NCI-H2227 (cell line): ENCODE results near the gene UQCR11.
"Not testable (repeated sequence)": the region's sequence is repeated elsewhere in the genome, so short reads cannot be mapped to it uniquely, and the experiment has no call there.

ENCODE experiments used
- DNase-seq: peaks from one replicate; lab custom pipeline; 2025; ENCODE audit not compliant: unreplicated experiment; lab: John Stamatoyannopoulos, UW

The UQCR11 gene

DNA sequence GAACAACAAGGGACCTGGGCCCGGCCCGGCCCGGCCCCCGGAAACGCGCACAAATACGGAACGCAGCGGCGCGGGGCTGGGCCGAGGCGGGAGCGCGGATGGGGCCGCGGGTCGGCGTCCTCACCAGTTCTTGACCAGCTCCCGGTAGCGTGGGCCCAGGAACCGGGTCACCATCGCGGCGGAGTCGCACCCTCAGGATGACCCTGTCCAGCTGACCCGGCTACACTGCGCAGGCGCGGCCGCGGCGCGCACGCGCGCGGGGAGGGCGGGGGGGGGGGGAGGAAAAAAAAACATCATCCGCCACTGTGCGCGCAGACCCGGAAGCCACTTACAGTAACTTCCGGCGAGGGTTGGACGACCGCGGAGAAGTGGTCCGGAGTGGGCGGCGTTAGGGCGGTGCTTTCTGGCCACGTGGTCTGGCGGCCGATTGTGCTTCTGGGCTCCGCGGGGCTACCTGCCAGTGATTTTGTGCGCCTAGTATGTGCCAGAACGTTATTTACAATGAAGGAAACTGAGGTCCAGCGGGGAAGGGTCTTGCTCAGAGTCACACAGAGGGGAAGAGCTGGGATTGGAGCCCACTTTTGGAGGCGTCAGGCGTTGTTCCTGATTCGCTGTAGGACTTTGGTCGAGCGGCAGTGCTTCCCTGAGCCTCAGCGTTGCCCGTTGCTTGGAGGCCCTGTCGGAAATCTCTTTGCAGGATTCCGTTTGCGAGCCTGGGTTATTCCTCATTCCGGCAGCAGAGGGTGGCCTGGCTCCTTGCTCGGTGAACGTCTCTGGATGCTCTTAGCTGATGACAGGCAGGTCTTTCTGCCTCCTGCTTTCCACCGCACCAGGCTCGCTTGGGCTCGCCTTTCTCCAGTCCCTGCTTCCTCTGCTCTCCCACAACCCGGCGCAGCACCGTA, at the start of gene UQCR11:
Gene UQCR11, minus strand, starts transcription at position 227 of the 902 bp plus-strand sequence. Its CDS starts 53 bp downstream, at position 174.
- DNase-seq = peak; percentile 93

DNA sequence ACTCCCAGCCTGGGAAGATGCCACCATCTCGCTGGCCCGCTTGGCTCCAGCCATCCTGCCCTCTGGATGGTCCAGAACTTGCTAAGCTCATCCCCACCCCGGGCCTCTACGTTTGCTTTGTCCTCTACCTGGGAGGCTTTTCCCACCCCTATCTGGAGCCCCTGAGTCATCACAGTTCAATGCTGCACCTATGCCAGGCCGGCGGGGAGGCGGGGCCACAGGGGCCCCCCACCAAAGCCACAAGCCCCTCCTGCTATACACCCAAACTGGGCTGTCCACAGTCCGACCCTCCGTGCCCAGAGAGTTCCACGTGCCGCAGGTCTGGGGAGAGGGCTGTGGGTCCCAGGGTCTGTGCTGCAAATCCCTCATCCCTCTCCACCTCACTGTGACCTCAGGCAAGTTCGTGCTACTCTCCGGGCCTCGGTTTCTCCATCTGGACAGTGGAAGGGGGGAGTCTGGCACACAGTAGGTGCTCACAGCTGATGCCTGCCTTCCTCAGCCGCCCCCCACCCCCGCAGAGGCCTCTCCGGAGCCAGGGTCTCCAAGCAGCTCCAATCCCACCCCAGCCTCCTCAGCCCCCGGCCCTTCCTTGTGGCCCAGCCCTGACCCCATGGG, 49.0 kb upstream of the UQCR11 start:
- DNase-seq = no peak

DNA sequence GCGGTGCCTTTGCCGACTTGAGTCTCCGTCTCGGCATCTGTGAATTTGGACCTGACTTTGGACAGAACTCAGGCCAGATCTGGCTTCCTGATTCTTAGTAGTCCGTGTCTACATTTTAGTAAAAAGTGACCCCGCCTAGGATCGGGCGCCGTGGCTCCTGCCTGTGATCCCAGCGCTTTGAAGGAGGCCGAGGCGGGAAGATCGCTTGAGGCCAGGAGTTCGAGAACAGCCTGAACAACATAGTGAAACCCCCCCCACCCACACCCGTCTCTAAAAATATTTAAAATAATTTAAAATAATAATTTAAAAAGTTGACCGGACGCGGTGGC, 48.0 kb upstream of the UQCR11 start:
- no peak for DNase-seq

DNA sequence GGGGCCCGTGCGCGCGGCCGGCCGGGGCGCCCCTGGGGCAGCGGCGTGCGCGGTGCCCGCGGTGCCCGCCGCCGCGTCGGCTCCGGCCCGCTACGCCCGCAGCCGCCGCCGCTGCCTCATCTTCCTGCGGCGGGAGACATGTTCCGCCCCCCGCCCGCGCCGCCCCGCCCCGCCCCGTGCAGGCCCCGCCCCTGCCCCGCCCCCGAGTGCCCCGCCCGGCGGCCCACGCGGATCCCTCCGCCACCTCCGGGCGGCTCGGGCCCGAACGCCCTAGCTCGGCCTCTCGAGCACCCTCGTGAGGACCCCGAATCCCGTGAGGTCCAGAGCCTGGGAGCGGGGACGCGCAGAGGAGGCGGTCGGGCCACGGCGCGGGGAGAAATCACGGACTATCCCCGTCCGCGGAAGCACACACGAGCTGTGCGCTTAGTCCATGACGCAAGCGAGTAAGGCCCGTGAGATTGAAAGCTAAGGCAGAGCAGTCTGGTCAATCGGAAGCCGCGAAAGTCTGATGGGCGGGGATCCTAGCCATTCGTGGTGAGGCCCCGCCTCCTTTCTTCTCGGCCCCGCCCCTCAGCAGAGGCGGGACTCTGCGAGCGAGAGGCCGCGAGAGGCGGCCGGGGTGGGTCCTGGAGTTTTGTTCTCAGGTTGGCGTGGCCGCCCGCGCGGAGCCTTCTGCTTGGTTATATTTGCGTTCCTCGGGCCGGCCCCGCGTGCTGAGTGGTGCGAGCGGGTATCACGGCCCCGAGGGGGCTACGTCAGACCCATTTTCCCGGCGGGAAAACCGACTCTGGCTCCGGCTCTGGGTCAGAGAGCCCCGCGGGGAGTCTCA, 47.4 kb upstream of the UQCR11 start, which contains the start of gene TCF3:
Gene TCF3, minus strand, starts transcription at position 145 of the 829 bp plus-strand sequence. CDS start 2,367 bp downstream, outside the sequence.
- peak; percentile 97 for DNase-seq

DNA sequence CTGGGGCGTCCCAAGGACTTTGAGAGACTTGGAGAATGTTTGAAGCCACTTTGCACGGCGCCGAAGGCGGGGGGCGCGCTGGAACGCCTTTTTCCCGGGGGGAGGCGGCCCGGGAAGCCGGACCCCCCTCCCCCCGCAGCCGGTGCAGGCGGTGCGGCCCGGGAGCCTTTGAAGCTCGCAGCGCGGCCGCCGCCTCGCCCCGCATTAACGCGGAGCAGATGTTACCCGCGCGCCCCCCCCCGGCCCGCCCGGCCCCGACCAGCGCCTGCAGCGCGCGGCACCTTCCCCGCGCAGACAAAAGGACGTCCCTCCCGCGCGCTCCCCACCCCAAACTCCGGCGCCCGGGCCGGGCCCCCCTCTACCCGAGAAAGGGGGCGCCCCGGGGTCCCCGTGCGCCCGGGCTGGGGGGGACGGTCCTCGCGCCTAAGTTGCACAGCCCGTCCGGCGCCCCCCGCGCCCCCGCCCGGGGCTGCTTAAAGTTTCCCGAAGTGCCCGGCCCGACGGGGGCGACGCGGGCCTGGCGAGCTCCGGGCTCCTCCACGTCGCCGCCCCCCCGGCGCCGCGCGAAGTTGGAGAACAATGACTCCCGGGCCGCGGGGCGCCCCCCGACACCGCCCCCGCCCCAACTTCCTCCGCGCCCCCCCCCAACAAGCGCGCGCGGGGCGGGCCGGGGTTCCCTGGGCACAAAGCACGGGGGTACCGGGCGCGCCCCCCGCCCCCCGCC, 46.5 kb upstream of the UQCR11 start:
- peak; percentile 35 for DNase-seq

DNA sequence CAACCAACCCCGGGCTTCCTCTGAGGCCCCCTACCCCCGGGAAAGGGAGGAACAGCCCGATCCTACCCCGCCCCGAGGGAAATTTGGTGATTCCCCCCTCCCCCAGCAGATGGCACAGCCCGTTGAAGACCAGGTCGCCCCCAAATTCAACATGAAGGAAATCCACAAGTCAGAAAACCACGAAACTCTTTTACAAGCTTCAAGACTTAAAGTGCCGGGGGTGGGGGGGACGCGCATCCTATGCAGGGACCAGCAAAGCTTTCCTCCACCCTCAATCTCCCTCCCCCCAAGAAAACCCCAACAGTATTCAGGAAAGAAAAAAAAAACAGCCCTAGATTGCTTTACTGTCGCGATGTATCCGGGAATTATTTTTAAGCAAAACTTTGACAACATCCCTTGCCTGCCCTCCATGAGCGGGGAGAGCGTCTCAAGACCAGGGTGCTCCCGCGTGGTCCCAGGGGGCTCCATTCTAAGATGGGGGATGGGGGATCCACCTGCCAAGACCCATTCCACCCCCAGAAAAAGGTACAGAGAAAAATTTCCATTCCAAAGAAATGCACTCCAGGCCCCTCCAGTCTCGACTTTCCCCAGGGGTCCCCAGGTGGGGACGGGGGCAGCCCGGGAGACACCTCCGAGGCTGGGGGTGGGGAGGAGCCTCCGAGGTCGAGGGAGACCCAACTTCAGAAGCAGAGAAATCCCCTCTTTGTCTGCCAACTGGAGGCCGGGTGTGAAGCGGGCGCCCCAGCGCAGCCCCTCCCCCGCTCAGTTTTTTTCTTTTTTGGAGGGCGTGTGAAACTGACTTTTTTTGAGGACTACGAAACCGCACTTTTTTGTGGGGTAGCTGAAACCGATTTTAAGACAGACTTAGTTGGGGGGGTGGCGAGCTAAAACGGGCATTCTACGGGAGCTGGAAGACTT, 45.6 kb upstream of the UQCR11 start:
- peak; percentile 21 for DNase-seq

DNA sequence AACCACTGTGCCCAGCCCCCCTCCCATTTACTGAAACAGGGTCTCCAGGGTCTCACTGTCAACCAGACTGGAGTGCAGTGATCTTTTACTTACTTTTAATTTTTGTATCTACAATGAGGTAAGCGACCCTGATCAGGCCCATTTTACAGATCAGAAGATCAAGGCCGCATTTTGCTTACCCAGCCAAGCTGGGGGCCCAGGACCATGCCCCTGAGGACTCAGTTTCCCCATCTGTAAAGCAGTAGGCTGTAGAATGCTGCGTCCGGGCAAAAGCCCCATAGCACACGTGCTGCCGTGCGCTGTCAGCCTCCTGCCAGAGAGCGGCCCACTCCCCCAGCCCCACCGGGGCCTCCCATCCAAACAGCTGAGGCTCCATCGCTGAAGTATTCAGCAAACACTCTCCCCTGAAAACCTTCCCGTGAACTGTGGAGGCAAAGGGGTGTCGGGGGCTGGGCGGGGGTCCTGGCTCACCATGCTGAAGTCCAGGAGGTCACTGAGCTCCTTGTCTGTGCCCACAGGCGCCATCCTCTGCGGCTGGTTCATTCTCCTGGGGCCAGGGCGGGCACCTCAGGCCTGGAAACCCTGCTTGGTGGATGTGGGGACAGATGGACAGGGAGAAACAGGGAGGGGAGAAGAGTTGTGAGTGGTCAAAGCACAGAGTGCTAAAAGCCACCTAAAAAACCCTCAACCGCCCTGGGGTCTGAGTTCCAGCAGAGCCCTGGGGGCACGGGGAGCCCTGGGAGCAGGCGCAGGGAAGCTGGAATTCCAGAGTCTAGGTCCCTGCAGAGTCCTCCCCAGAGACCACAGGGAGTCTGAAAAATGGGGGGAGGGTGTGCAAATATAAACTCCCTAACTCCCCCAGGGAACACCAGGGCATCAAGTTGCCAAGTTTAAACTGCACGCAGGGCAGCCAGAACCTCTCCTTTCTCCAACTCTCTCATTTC, 44.7 kb upstream of the UQCR11 start:
- DNase-seq = no peak

DNA sequence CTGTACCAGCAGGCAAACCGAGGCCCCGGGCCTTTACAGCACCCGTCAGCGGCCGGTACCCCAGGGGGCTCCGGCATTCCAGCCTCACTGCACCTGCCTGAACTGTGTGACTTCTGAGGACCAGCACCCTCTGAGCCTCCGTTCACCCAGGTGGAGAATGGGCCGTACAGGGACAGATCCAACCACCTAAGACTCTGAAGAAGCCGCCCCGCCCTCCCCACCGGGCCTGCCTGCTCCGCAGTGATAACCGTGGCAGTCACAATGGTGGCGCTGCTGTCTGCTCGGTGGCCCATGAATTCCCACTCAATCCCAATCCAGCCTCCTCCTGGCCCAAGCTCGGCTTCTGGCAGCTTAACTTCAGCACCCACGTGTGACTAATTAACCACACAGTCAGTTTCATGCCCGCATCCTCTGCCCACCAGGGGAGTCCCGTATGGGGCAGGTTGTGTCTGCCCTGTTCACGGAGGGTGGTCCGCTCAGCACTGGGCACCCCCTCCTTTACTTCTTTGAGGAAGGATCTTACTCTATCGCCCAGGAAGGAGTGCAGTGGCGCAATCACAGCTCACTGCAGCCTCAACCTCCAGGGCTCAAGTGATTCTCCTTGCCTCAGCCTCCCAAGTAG, 43.8 kb upstream of the UQCR11 start:
- DNase-seq = no peak

DNA sequence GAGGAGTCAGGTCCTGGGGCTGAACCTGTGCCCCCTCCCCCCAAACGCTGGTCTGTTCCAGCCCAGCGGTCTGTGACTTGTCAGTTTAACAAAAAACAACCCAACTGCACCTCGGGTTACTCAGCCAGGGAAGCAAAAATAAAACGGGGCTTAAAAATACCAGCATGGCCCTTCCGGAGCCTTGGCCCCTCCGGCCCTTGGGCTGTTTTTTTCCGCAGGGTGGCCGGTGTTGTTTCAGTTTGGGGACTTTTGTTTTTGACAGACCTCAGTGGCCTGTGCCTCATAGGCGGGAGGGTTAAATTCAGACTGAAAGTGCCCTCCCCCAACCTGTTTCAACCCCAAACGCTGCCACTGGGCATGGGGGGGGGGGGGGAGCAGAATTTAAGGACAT, 43.2 kb upstream of the UQCR11 start:
- DNase-seq = no peak

DNA sequence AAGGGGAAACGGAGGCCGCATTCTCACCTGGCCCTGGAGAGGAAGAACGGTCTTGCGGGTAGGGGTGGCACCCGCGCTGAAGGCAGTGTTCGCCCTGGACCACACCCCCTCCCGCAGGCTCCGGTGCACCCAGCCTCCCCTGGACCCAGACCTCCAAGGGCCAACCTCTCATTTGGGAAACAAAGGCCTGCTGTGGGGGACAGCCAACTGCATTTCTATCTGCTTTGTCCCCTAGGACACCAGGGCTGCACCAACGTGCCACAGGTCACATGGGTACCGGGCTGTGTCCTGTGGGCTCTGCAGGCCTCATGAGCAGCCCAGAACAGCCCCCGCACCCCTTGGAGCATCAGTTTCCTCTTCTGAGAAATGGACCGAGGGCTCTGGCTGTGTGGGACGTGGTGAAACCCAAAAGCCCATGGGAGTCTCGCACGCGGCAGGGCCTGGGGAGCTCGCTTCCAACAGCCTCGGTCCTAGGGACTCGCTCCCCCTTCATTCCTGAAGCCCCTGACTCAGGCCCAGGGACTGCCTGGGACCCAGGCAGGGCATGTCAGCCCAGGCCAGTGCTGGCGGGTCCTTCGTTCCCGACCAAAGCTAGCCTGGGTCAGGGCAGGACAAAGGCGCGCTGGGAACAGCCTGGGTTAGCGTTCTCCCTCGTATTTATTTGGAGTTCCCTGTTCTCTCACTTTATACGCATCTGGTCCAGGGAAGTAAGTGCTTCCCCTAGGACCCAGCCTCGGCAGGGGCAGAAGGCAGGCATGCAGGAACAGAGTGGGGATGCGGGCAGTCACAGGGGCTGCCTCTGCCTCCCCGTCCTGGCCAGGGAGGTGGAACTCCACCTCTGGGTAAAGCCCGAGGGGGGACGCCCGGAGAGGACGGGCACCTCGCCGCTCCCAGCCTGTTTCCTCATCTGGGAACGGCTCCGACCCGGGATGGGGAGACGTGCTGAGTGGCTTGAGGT, 42.5 kb upstream of the UQCR11 start:
- DNase-seq = no peak

DNA sequence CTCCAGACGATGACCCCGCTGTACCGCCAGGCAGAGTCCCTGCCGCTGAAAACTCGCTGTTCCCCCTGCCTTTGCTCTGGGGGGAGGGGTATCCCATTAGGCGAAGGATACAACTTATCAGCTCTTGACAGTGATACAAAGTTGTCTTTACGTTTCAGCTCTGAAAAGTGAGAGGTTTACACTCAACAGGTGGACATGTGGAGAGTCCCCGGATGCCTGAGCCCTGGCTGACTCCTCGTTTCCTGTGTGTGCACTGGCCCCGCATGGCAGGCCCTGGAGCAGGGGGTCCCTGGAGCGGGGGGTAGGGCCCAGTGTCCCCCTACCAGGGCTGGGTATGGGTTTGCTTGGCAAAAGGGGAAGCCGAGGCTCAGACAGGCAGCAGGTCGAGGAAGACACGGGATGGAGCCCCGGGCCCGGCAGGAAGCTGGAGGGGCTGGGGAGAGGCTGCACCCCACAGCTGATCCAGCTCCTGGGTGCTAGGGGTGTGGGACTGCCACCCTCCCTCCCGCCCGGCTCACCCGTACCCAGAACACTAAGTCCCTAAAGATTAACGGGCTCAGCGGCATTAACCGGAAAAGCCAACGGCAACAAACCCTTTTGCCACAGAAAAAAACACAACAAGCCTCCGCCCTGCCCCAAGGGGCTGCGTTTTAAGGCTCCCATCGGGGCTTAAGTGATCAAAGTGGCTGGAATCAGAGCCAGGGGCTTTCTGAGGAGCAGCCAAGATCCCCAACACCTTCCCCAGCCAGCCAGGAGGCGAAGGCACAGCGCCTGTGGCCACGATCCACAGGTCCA, 41.6 kb upstream of the UQCR11 start:
- no peak for DNase-seq

DNA sequence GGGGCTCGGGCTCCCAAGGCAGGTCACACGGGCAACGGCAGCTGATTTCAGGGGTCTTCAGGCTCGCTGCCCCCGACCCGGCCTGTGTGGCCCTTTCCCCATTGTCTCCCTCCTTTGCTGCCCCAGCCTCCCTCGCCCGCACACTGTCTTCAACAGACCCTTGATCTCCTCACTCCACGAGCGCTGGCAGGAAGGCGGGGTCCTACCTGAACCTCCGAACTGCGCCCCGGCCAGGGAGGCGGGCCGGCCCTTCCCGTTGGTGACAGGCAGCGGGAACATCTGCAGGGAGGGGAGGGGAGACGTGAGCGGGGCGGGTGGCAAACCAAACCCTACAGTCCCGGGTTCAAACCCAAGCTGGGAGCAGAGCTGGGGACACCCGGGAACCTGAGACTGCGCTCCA, 40.9 kb upstream of the UQCR11 start:
- no peak for DNase-seq

DNA sequence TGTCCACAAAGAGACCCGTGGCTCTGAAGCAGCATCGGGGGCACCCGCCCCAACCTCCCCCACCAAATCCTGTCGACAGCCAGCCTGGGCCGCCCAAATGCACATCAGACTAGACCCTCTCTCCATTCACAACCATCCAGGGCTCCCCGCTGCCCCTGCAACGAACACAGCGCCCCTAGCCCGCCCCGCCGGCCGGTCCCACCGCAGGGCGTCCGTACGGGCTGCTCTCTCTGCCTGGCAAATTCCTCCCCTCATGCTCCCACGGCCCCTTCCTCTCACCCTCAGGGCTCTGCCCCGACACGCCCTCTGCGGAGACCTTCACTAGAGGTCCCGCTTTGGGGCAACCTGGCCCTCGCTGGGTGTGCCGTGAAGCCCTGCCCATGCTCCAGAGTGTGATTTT, 40.0 kb upstream of the UQCR11 start:
- no peak for DNase-seq

DNA sequence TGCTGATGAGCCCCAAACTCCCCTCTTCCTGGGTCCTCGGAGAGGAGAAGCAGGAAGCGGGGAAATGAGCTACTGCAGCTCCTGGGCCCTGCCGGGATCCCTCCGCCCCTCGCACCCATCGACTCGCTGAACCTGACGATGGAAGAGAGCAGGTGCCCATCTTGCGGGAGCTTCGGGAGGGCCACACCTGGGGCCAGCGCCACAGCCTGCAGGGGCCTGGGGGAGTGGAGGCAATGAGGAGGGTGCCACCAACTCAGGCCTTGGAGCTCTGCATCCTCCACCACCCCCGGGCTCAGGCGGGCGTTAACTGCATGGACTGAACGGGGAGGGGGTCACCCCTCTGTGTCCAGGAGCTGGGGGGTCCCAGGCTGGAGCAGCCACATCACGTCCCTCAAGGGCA, 38.8 kb upstream of the UQCR11 start:
- no peak for DNase-seq

DNA sequence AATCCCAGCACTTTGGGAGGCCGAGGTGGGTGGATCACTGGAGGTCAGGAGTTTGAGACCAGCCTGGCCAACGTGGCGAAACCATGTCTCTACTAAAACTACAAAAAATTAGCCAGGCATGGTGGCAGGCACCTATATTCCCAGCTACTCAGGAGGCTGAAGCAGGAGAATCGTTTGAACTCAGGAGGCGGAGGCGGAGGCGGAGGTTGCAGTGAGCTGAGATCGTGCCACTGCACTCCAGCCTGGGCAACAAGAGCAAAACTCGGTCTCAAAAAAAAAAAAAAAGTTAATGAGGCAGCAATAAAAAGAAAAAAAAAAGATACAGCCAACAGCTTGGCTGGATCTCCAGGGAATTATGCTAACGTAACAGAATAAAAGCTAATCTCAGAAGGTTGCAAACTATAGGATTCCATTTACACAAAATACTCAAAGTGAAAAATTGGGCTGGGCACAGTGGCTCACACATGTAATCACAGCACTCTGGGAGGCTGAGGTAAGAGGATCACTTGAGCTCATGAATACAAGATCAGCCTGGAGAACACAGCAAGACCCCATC, 35.7 kb upstream of the UQCR11 start:
- not testable (repeated sequence) for DNase-seq
